Liver (tissue), 3 donors: Measurements from ENCODE around the gene NDRG2.

ENCODE experiments used
- RXRA ChIP-seq, 2 donors: IDR thresholded peaks; 2 replicates each; pipeline ENCODE4 v1.6.1; 2017 to 2018; ENCODE audit warnings: antibody characterized with exemption in 2 of 2, mild to moderate bottlenecking in 1 of 2
- SP1 ChIP-seq: IDR thresholded peaks from 2 replicates; pipeline ENCODE4 v1.6.1; 2018; ENCODE audit warnings: antibody characterized with exemption, mild to moderate bottlenecking
- TF ChIP-seq, protein P1 (sequence below): fragments of 150-350 bp; IDR thresholded peaks from 2 replicates; pipeline ENCODE4 v1.5.1; 2017; ENCODE audit warnings: improper control_type of control experiment, low read depth, low read length; ENCODE audit not compliant: missing input control
- donor health status: healthy.
- donor health status: healthy.

DNA sequence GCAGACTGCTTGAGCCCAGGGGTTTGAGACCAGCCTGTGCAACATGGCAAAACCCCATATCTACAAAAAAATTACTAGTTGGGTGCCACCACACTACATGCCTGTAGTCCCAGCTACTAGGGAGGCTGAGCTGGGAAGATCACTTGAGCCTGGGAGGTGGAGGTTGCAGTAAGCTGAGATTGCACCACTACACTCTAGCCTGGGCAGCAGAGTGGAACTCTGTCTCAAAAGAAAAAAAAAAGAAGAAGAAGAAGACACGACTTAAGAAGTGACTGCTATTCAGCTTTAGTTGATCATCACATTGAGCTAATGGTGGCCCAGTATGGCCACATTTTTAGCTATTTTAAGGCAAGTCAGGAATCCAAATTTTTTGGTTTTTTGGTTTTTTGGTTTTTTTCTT lies 44.0 kb downstream of the NDRG2 start:
- TF ChIP-seq, protein P1, sequence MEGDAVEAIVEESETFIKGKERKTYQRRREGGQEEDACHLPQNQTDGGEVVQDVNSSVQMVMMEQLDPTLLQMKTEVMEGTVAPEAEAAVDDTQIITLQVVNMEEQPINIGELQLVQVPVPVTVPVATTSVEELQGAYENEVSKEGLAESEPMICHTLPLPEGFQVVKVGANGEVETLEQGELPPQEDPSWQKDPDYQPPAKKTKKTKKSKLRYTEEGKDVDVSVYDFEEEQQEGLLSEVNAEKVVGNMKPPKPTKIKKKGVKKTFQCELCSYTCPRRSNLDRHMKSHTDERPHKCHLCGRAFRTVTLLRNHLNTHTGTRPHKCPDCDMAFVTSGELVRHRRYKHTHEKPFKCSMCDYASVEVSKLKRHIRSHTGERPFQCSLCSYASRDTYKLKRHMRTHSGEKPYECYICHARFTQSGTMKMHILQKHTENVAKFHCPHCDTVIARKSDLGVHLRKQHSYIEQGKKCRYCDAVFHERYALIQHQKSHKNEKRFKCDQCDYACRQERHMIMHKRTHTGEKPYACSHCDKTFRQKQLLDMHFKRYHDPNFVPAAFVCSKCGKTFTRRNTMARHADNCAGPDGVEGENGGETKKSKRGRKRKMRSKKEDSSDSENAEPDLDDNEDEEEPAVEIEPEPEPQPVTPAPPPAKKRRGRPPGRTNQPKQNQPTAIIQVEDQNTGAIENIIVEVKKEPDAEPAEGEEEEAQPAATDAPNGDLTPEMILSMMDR = no peak
- no peak for TF ChIP-seq SP1
- TF ChIP-seq RXRA (IDR thresholded peaks at IDR 0.05) = no peak
